ENCODE results near the gene ATP8B4. TPM values are rescaled to one million over a fixed set of nuclear protein-coding genes. Genes with fewer than 3 reads are reported as not detected.
A peak's percentile ranks its signal among the peaks of the same experiment; 100 is the strongest.

The ATP8B4 gene
- total and polyA plus RNA-seq, 12 donors: 2.1 to 23.9 (median 4.9) TPM

DNA sequence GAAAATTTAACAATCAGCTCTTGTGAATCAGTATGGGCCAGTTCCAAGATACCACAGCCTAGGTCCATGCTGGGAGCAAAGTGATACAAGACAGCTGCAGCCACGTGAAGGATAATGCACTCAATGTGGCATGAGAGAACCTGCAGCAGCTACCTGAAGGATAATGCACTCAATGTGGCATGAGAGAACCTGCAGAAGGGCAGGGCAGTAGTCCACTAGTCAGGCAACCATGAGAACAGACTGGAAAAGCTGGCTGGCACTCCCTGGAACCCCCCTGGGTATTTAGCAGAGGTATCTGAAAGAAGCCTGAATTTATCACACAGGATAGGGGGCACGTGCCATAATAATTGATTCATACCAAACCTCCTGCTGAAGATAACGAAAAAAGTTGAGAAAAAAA is 237.6 kb downstream of the ATP8B4 start:
- 79 to 88% (median 87%) methylated on average over 3 of the region's 3 CpGs for WGBS, 4 donors
- DNase-seq: no peak
- intact Hi-C loops (cut with DNase I): no loop called here

GRCh38 chr15:49877873-49878521 is 241.0 kb downstream of the ATP8B4 start:
- peak overlapping the region in 2 of 5 donors; percentile 68 to 77 for H3K27ac ChIP-seq
- peak in 1 of 7 donors; percentile 24 for DNase-seq
- no peaks in the 10 kb centered on the region for H3K27me3 ChIP-seq
- TF ChIP-seq, protein P1, sequence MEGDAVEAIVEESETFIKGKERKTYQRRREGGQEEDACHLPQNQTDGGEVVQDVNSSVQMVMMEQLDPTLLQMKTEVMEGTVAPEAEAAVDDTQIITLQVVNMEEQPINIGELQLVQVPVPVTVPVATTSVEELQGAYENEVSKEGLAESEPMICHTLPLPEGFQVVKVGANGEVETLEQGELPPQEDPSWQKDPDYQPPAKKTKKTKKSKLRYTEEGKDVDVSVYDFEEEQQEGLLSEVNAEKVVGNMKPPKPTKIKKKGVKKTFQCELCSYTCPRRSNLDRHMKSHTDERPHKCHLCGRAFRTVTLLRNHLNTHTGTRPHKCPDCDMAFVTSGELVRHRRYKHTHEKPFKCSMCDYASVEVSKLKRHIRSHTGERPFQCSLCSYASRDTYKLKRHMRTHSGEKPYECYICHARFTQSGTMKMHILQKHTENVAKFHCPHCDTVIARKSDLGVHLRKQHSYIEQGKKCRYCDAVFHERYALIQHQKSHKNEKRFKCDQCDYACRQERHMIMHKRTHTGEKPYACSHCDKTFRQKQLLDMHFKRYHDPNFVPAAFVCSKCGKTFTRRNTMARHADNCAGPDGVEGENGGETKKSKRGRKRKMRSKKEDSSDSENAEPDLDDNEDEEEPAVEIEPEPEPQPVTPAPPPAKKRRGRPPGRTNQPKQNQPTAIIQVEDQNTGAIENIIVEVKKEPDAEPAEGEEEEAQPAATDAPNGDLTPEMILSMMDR (IDR thresholded peaks at IDR 0.05): no peak
- no peak for TF ChIP-seq POLR2A (IDR thresholded peaks at IDR 0.05)
- H3K4me3 ChIP-seq: no peak overlapping the region
- no peaks in the 10 kb centered on the region for H3K36me3 ChIP-seq (replicated peaks in 1 of 2)
- H3K4me1 ChIP-seq (replicated peaks in 1 of 2): no peaks in the 10 kb centered on the region
- 67 to 79% (median 73%) methylated on average over 5 of the region's 5 CpGs for WGBS, 4 donors
- intact Hi-C loops (cut with DNase I): no loop called here
- no peaks in the 10 kb centered on the region for H3K9me3 ChIP-seq (replicated peaks in 1 of 3)

More for the DNA sequence above, 237.6 kb downstream of the ATP8B4 start:
- no peak overlapping the region for H3K4me3 ChIP-seq
- no peaks in the 10 kb centered on the region for H3K4me1 ChIP-seq (replicated peaks in 1 of 2)
- TF ChIP-seq, protein P1 (IDR thresholded peaks at IDR 0.05): no peak
- no peak for TF ChIP-seq POLR2A (IDR thresholded peaks at IDR 0.05)
- no peaks in the 10 kb centered on the region for H3K36me3 ChIP-seq (replicated peaks in 1 of 2)
- no peaks in the 10 kb centered on the region for H3K27me3 ChIP-seq
- H3K9me3 ChIP-seq (replicated peaks in 1 of 3): no peaks in the 10 kb centered on the region
- no peak overlapping the region for H3K27ac ChIP-seq

DNA sequence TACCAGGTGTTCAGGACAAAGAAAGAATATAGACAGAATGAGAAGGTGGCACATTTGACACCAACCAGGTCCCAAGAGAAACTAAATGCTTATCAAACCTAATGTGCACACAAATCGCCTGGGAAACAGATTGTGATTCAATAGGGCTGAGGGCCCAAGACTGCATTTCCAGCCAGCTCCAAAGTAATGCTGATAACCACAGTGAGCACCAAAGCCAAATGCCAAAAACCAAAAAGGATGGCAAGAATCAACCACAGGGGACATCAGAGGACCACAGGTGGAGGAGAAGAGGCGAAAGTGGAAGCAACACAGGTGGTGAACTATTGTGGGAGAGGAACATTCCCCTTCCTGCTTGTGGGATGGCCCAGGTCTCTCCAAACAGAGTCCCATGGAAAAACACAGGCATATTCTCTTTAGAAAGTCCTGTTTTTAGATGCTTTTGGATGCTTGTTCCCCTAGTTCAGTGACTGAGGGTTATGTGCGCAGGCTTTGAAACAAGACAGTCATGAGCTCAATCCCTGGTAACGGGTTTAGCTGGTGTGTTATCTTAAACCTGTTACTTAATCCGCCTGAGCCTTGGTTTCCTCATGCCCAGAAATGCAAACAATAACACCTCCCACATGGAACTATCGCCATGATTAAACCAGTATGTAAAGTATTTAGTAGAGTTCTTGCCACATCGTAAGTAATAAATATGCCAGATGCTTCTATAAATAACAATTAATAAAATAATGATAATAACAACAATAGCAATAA is 241.7 kb downstream of the ATP8B4 start:
- no peaks in the 10 kb centered on the region for H3K36me3 ChIP-seq (replicated peaks in 1 of 2)
- H3K9me3 ChIP-seq (replicated peaks in 1 of 3): no peaks in the 10 kb centered on the region
- peak overlapping the region in 2 of 5 donors; percentile 61 to 77 for H3K27ac ChIP-seq
- WGBS, 4 donors: 78 to 83% (median 81%) methylated on average over 7 of the region's 7 CpGs
- TF ChIP-seq, protein P1 (IDR thresholded peaks at IDR 0.05): peak in 1 of 6 experiments; percentile 2
- no peak for TF ChIP-seq POLR2A (IDR thresholded peaks at IDR 0.05)
- no peak for DNase-seq
- H3K4me3 ChIP-seq: no peak overlapping the region
- H3K4me1 ChIP-seq (replicated peaks in 1 of 2): no peaks in the 10 kb centered on the region
- H3K27me3 ChIP-seq: no peaks in the 10 kb centered on the region
- intact Hi-C loops (cut with DNase I): no loop called here

- WGBS, 4 donors: 62 to 83% (median 71%) methylated on average over 5 of the region's 5 CpGs
These were observed 242.5 kb downstream of the ATP8B4 start for GRCh38 chr15:49876401-49877038.

More at GRCh38 chr15:49876401-49877038, 242.5 kb downstream of the ATP8B4 start:
- no peaks in the 10 kb centered on the region for H3K4me1 ChIP-seq (replicated peaks in 1 of 2)
- no peaks in the 10 kb centered on the region for H3K36me3 ChIP-seq (replicated peaks in 1 of 2)
- no peak overlapping the region for H3K4me3 ChIP-seq
- no peaks in the 10 kb centered on the region for H3K27me3 ChIP-seq
- H3K9me3 ChIP-seq (replicated peaks in 1 of 3): no peaks in the 10 kb centered on the region
- peak overlapping the region in 2 of 5 donors; percentile 61 to 77 for H3K27ac ChIP-seq
- DNase-seq: no peak
- intact Hi-C loops (cut with DNase I): no loop called here
- no peak for TF ChIP-seq POLR2A (IDR thresholded peaks at IDR 0.05)
- TF ChIP-seq, protein P1 (IDR thresholded peaks at IDR 0.05): peak; percentile 3 to 51 (median 28)
